ENCODE measurements around the gene MLLT10. TPM values are rescaled to one million over a fixed set of nuclear protein-coding genes. Genes with fewer than 3 reads are reported as not detected.

The MLLT10 gene
- total RNA-seq = 71.6 TPM

DNA sequence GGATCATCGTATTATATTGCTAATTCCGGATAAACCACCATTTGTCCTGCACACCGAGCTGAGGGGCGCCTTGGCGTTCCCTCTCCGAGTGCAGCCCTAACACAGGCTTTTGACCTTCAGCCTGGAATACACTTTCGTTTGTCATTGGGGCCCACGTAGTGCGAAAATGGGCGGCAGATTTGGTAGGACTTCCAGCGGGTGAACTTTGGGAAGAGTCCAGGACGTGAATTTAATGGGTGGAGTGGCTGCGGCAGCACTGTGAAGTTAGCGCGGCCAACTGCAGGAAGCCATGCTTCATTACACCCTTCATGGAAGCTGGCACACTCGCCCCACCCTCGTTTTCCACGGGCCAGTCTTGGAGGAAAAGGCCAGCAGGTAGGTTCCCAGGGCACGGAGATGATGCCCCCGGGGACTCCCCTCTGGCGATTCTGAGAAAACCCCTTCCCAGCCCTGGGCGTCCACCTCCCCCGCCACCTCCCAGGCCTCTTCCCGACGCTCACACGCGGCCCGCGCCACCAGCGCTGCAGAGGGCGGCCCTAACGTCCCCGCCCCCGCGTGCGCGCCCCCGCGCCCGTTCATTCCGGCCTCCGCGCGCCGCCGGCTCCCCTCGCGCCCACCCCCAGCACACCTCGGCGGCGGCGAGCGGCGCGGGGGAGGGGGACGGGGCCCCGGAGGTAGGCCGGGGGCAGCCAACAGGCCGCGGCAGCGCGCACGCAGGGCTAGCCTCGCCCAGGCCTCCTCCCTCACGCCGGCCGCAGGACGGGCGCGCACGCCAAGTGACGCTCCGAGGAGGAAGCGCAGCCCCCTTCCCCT is at the start of gene MLLT10:
Gene MLLT10 (plus strand): TSS at position 766 of the 813 bp plus-strand sequence. CDS start 413 bp downstream, outside the sequence.
- peak; percentile 96 for DNase-seq

DNA sequence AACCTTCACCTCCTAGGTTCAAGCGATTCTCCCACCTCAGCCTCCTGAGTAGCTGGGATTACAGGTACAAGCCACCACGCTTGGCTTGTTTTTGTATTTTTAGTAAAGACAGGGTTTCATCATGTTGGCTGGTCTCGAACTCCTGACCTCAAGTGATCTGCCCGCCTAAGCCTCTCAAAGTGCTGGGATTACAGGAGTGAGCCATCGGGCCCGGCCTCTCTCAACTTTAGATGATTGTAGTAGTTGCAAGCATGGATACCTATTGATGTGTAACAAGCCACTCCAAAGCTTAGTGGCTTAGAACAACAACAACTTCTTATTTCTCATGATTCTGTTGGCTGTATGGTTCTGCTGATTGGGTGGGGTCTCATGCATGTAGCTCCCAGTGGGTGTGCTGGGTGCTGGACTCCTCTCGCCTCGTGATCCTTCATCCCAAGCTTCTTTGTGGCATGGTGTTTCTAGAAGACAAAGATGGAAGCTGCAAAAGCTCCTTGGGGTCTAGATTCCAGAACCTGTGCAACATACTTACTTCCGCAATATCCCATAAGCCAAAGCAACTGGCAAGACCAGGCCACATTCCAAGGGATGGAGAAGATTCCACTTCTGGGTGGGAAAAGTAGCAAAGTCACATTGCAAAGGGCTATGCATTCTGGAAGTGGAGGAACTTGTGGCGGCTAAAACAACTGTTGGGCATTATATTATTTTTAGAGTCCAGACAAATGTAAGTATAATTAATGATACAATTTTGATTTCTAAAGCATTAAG is 46.4 kb upstream of the MLLT10 start:
- DNase-seq = no peak

DNA sequence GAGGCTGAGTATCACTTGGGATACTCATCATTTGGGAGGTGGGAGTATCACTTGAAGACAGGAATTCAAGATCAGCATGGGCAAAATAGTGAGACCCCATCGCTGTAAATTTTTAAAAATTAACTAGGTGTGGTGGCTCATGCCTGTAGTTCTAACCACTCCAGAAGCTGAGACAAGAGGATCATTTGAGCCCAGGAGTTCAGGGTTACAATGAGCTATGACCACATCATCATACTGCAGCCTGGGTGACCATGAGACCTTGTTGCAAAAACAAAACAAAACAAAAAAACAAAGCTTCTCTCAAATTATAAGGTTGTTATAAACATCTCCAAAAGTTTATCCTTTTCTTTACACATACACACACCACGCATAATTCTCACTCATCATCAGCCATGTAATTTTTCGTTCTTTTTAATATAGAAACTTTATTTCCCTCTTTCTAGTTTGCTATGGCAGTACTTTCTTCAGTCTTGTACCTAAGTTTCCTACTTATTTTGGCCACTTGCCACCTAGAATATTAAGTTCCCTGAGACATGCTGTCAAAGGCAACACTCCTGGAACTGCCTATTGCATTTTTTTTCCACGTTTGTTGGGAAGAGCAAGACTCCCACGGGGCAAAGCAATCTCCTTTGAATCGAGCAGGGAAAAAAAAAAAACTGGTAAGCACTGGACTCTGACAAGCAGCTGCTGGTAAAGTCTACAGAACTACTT is 45.6 kb upstream of the MLLT10 start:
- no peak for DNase-seq

DNA sequence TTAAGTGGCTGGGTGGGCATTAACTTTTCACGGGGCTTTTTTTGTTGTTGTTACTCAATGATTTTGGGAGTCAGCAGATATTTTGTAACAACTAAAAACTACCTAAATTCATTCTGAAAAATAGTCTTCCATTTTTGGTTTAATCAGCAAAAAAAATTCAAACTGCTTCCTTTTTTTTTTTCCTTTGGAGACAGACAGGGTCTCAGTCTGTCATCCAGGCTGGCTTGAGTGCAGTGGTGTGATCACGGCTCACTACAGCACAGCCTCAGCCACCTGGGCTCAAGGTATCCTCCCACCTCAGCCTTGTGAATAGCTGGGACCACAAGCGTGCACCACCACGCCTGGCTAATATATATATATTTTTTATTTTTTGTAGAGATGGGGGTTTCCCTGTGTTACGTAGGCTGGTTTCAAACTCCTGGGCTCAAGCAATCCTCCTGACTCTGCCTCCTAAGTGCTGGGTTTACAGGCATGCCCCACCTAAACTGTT is 45.0 kb upstream of the MLLT10 start:
- DNase-seq = no peak

DNA sequence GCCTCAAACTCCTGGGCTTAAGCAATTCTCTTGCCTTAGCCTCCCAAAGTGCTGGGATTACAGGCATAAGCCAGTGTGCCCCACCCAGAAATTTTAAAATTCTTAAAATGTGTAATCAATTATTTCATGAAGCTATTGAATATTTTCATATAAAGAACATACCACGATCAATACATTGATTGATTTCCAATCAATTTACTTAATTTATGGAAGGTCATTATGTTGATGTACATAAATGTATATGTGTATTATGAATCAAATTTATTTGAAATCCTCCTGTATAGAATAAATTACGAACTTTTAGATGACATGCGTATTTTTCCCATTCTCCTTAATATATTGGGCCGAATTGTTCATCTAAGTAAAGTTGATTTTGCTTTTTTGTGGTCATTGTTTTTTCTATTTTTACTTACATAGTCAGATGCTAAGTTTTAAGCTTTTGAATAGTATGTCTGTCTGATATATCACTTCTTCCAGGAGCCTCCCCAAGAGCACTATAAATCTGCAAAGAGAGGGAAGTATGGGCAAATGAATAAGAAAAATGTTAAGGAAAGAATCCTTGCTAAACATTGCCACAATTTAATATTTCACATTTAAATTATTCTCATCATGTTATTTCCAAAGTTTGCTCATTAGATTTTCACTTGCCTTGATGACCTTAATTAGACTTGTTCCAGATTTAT is 43.9 kb upstream of the MLLT10 start:
- no peak for DNase-seq

DNA sequence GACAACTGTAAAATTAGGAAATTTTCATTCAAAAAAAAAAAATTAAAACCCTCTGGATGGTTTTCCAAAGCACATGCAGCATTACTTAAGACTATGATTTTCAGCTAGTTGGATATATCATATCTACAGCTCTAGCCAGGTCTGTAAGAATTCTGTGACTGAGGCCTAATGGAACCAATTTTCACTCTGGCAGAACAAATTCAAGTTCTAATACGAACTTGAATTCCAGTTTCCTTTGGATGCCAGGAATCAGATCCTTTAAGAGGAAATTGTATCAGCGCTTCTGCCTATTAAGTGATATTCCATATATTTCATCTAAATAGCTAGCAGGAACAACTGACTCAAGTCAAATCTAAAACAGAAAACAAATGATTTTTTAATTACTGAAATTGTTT is 43.3 kb upstream of the MLLT10 start:
- no peak for DNase-seq

DNA sequence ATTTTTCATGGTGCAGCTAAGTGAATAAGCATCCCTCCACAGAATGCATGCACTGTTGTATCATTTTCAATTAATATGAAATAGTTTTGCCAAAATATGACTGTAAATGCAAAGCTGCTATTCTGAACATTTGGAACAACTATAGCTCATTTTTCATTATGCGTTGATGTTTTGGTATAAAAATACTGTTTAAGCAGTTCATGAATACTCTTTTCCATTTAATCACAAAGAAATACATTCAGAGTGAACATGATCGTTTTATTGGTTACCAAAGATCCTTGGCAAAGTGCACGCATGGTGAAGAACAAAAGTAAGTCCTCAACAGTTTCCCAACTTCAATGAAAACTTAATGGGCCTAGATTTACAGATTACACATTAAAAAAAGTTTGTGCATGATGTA is 41.6 kb upstream of the MLLT10 start:
- no peak for DNase-seq

DNA sequence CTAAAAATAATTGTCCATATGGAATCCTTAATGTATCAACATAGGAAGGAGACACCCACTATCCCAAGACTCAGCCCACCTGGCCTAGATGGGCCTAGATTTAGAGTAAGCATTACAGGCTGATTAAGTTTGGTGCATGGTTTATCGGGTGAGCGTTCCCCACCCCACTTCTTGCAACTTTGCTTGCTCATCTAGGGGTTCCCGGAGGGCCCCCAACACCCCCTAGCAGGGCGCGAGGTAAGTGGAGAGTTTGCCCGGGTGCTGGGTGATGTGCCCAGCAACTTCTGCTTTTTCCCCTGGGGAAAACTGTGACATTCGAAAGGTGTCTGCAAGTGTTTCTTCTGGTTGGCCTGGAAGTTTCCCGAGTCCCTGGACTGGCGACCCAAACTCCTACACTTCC is 40.2 kb upstream of the MLLT10 start:
- DNase-seq = no peak

DNA sequence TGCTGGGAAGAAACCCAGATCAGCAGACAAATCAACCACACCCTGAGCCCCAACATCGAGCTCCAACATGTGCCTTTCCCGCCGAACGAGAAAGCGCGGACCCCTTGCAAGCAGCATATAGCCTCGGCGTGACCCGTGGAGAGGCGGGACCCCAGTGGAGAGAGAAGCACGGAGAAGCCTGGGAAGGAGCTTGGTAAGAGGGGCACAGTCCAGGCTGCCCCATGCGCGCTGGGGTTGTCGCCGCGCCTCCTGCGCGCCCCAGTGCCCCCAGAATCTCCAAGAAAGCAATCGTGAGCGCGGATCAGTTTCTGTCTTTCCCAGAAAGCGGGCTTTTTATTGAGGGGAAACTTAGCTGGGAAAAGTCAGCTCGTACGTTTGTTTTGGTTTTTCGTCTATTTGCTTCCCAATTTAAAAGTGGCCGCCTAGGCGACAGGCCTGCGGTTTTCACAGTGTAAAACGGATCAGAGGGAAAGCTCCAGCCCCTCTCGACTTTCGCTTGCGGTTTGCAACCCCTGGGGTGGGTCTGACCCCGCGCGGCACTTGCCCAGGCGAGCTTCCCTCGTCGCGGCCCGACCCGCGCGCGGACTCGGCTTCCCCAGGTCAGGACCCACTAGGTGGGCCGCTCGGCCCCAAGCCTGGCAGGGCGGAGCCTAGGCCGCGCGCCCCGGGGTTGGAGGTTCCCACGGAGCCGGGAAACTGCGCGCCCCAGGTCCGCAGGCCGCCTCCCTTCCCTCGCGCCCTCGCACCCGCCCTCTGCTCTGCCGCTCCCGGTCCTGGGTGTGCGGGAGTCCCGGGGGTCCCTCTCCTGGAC is 39.6 kb upstream of the MLLT10 start:
- no peak for DNase-seq

DNA sequence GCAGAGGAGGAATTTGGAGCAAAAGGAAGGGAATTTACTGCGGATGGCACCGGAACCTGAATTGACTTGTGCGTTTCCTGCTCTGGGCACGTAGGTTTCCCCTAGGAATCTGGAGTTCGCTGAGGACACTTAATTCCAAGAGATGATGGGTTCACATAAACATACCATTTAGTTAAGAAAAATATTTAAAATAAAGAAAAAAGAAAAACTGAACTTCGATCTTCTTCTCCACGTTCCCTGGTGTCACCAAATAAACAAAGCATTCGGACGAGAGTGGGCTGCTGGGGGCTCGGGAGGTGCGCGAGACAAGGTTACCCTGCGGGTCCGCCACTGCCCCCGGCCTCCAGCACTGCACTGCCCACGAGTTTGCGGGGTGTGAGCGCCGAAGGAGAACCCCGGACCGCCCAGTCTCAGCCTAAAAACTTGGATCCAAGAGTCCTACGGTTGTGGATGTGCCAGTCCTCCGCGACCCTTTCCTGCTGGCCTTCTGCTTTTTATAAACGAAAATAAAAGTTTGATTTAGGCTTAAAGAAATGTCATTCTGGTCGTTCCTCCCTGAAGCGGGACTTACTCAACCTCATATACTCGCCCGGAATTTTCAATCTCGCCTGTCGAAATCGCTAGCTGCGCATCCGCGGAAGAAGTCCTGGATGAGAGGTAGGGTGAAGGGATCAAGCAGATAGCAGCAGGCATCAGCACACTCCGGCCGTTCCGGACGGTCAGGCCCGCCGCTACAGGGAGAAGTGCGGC is 38.9 kb upstream of the MLLT10 start:
- no peak for DNase-seq

DNA sequence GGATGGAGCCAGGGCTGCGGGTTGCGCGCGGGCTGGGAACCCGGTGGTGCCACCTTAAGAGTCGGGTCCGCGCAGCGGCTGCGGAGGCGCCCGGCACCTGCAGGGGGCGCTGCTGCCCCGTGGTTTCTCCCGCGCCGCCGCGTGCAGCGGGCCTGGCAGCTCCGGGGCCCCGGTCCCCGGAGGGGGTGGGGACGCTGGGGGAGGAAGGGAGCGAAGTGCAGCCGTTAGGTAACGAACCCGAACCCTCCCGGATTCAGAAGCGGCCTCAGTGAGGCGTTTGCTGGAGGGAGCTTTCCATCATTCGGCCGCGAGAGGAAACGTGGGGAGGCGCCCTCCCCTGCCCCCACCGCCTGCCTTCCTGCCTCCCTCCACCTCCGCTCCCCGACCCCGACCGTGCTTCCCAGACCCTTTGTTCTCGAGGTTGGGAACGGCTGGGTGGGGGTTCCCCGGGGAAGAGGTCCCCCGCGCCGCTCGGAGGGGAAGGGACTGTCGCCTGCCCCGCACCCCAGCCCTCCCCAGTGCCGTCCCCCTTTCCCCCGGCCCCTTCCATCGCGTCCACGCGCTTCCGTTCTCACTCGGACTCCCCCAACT is 38.2 kb upstream of the MLLT10 start:
- no peak for DNase-seq

DNA sequence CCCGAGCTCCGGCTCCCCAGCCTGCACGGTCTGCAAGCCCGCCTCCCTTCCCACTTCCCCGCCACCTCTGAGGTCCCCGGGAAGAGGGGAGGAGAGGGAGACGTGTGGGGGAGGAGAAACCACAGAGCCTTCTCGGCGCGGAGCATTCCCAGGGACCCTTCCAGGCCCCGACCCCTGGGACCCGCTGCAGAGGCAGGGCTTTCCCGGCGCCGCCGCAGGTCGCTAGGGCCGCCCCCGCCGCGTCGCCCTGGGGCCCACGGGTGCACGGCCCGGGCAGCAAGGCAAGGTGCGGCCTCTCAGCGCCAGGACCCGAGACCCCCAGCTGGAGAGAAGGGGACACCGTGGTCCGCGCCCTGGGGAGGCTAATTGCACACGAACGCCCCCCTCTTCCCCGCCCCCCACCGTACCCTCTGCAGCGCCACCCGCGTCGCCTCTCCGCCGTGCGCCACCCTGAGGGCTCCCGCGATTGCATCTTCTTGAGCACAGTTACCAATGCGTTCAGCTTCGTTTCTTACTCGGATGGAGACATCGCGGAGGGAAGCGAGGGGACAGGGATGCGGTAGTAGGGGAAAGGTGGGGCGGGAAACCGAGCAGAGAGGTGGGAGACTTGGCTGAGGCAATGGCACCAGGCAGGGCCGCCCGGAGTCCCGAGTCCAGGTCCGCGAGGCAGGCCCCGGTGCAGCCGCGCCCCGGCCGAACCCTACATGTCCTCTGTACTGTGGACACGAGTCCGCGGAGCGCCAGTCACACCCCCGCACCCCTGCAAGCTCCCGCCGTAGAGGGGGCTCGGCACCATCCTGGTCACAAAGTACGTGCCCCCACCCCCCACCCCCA is 37.5 kb upstream of the MLLT10 start:
- no peak for DNase-seq

DNA sequence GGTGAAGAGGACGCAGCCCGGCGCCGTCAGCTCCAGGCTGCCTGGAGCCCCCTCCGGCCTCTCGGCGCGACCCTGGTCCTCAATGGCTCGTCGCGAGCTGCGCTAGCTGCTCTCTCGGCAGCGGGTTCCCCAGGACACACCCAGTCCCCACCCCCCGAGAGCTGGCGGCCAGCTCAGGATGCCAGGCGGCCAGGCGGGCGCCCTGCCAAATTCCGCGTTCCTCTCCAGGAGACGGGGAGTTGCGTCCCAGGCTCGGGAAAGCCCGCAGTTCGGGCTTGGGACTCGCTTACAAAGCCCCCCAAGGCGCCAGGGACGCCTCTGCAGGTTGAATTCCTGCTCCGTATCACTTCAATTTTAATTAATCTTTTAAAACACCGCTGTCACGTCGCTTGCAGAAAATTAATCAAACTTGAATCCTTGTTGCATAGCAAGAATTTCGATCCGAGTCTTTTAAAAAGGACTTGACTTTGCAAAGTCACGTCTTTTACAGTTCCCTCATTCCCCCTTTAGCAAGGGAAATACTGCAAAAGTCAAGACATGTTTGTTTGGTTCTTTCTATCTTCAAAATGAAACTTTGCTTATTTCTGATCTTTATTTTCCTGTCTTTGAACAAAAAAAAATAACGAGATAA is 36.7 kb upstream of the MLLT10 start:
- no peak for DNase-seq

DNA sequence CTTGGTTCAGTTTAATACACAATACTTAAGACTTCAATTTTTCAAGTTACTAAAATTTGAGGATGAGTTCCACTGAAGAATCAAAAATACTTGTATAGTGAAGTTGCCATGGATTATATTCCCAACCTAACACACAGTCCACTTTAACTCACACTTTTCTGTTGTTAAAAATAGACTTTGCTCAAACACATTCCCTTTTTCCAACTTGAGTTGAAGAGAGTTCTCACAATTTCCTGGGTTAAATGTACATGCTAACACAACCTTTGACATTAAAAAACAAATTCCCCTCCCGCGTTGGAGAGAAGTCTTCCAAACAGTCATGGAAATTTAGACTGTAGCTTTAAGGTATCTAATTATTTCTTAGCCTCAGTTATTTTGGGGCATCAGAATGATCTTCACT is 35.7 kb upstream of the MLLT10 start:
- DNase-seq = no peak

DNA sequence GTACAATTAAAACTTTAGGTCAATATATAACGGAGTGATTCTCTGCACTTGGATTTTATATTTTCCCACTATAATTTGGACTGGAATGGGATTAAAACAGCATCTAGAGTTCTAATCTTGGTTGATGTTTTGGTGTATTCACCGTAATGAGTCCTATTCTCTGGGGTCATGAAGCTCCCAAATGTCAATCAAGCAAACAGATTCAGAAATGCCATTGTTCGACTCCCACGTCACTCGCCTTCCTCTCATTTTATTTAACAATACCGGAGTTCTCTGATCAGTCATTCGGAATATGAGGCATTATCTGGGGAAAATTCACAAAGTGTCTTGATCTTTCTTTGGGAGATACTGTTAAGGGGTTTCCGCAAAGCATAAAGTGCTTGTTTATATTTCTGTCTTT is 35.0 kb upstream of the MLLT10 start:
- DNase-seq = no peak

DNA sequence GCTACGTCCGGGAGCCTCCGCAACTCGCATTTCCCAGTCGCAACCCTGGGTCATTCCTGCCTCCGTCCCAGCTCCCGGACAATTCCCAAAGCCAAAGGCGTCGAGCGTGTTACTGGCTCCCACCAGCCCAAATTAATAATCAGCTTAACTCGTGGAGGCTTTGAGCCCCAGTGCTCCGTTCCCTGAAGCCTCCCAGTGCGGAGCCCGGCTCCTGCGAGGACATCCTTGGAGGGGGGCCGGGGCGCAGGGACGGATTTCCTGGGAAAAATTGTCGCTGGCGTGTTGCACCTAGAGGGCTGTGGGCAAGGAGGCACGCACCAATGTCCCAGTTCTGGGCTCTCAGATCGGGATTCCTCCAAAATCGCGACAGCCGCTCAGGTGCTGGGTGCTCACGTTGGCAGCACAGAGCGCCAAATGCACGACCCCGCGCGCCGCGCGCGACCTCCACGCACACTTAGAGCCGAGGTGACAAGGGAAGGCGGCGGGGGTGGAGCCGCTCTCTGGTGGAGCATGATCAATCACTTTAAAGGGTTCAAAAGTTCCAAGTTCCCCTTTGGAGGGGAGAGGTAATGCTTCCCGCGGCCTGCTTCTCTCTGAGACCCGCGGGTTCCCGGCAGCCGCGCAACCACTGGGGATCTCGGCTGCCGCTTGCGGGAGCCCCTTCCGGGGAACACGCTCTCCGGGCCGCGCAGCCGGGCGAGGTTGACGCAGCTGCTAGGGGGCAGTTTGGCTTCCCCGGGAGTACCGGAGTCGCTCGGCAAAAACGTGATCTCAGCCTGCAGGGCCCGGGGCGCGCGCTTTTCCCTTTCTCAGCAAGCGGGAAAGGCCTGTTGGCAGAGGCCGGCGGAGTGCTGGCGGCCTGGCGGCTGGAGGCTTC is 34.1 kb upstream of the MLLT10 start:
- no peak for DNase-seq

DNA sequence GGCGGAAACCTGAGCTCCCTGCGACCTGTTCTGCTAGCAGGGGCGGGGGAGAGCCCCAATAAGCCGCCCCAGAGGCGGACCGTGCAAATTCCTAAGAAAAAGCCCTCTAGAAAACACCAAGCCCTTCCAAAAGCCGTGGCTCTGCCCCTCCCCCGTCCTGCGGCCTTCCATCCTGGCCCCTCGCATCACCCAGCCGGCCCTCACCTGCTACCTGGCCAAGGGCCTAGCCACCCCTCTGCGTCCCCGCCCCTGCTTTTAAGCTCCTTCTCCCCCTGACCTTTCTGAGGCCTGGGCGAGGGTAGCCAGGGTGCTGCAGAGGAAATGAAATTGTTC is 33.5 kb upstream of the MLLT10 start:
- DNase-seq = no peak

DNA sequence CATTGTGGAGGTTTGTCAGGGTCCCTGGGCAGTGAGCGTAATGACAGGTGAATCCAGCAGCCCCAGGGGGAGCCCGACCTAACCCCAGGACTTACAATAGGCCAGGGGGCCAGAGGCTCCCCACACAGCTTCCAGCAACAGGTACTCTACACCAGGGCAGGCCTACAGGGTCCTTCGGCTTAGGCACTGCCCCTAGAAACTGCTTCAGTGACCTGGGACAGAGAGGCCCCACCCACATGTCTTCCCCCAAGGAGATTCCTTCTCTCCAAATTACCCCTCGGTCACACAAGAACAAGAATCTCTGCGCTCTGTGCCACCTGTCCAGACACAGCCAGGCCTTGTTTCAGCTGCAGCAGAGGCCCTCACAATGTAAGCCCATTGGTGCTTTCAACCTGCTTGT is 32.9 kb upstream of the MLLT10 start:
- DNase-seq = no peak
